NCI-H2171 (cell line): ENCODE measurements around the gene FXYD5.

ENCODE experiments used
- DNase-seq: peaks from one replicate; lab custom pipeline; 2025; lab: John Stamatoyannopoulos, UW

FXYD5 gene

GRCh38 chr19:35156673-35157014 lies 2.1 kb downstream of the FXYD5 start:
- DNase-seq: no peak

- no peak for DNase-seq
Observed at GRCh38 chr19:35157431-35157830, 2.9 kb downstream of the FXYD5 start.

- no peak for DNase-seq
Observed at GRCh38 chr19:35159606-35160005, 5.1 kb downstream of the FXYD5 start.

- no peak for DNase-seq
Observed at GRCh38 chr19:35160629-35161433, 6.3 kb downstream of the FXYD5 start.

- no peak for DNase-seq
Observed at GRCh38 chr19:35161434-35161743, 6.9 kb downstream of the FXYD5 start.

GRCh38 chr19:35162471-35163326 lies 8.2 kb downstream of the FXYD5 start:
- DNase-seq: no peak

GRCh38 chr19:35164418-35164817 lies 9.9 kb downstream of the FXYD5 start:
- DNase-seq: no peak

GRCh38 chr19:35165200-35166058 lies 10.9 kb downstream of the FXYD5 start:
- no peak for DNase-seq

GRCh38 chr19:35166100-35167063 lies 11.8 kb downstream of the FXYD5 start:
- no peak for DNase-seq

- DNase-seq: no peak
Observed at GRCh38 chr19:35167251-35168119, 12.9 kb downstream of the FXYD5 start.

- no peak for DNase-seq
Observed at GRCh38 chr19:35168196-35168595, 13.7 kb downstream of the FXYD5 start.

GRCh38 chr19:35169221-35169995 lies 14.9 kb downstream of the FXYD5 start:
- DNase-seq: no peak

- DNase-seq: no peak
Observed at GRCh38 chr19:35170359-35171061, 16.0 kb downstream of the FXYD5 start.

GRCh38 chr19:35171730-35172129 lies 17.2 kb downstream of the FXYD5 start:
- no peak for DNase-seq

- no peak for DNase-seq
Observed at GRCh38 chr19:35174226-35174625, 19.7 kb downstream of the FXYD5 start.

- no peak for DNase-seq
Observed at GRCh38 chr19:35176181-35176570, 21.6 kb downstream of the FXYD5 start.

- no peak for DNase-seq
Observed at GRCh38 chr19:35177377-35178274, 23.1 kb downstream of the FXYD5 start.

GRCh38 chr19:35178701-35179100 lies 24.2 kb downstream of the FXYD5 start:
- no peak for DNase-seq
